Measurements from ENCODE around the gene TJAP1.
"Not testable (repeated sequence)": the region's sequence is repeated elsewhere in the genome, so short reads cannot be mapped to it uniquely, and the experiment has no call there.

Gene TJAP1

DNA sequence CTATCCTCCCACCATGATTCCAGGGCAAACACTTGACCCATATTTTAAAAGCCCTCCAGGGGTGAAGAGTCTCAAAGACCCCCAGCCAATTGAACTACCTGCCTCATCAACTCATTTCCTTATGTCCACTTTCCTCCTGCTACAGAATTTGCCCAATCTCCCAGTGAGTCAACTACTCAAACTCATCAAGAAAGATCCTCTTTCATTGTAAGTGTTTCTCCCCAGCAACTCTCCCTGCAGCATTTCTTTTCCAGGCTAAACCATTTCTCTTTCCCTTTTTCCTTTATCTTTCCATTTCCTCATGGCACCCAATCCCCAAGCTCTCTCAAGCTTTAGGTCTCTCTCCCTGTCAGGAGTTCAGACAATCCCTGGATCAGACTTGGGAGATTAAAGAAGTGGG is 23.5 kb upstream of the TJAP1 start:
- no peak for DNase-seq (ENCODE audit: low read depth in 2 of 2, low spot score in 1 of 2)

DNA sequence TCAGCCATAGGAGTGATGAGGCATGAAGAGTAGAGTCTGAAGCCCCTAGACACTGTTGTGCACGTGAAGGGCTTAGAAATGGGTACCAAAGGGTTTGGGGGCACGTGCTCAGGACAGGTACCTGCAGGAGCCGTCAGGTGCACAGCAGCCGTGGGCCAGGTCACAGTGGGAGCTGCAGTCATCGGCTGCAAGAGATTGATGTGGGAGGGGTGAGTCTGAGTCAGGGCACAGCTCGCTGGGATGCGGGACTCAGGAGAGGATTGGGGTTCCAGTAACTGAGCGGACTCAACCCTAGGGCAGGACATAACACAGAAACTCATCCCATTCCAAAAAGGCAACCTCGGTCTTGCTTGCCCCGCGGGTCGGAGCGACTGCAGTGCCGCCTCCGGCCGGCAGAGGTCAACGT is 23.1 kb upstream of the TJAP1 start:
- peak in 1 of 2 donors; percentile 18 for DNase-seq (ENCODE audit: low read depth in 2 of 2, low spot score in 1 of 2)

DNA sequence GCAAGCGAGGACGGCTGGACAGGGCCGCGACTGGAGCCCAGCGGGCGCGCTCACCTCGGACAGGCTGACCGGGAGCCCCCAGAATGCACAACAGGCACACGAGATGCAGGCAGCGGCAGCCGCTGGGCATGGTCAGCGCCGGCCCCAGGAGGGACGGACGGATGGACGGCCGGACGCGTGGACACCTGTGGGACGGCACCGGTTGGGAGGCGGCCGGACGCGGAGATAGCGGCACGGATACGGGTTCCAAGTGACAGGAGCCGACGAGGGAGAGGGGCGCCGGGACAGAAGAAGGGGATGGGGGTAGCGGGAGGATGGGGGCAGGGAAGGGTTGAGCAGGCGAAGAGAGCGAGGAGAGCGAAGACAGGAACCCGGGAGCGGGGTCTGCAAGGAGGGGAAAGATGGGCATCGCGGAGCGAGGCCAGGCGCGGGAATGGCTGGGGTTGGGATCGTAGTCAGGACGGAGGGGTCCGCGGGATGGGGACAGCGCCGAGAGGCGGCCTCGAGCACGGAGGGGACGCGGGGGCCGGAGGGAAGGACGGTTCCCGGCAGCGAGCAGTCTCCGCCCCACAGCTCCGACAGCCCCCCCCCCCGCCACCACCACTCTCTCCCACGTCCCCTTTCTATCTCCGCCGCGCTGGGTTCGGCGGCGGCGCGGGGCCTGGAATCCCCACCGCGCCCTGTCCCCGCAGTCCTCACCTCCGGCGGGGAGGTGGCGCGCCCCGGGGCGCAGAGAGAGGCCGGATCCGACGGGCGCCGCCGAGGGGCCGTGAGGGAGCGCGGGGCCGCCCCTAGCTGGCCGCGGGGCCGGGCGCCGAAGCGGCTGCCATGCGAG is 22.5 kb upstream of the TJAP1 start:
- peak in 1 of 2 donors; percentile 7 for DNase-seq (ENCODE audit: low read depth in 2 of 2, low spot score in 1 of 2)

DNA sequence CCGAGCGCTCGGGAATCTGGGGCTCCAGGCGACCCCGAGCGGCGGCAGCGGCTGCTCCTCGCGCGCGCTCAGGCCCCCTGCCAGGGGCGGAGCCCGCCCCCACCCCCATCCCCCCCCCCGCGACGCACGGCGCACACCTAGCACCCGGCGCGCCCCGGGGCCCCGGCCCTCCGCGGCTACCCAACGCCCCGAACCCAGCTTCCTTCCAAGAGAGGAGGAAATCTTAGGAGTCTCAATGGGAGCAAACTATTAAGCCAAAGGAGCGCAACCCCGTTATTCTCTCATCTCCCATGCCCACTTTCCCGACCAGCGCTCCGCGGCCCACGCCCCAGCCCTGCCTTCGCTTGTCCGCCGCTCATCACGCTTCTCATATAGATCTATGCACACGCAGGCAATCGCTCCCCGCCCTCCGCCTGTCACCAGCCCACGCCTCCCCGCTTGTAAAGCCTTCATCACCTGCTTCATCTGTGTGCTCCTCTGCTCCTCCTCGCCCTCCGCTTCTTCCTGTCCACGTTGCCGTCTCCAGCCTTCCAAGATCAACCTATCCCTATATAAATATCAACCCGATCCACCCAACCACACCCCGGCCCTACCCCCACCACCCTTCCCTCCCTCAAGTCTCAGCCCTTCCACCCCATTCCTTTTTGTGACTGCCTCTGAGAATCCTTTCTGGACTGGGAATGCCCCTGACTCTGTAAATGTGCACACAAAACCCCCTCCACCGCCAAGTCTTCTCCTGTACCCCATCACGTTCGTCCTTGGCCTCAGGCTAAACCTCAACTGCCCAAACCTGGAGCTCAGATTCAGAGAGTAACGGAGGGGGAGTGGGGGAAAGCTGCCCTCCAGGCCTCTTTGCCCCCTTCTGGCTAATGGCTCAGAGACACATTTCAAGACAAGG is 21.6 kb upstream of the TJAP1 start, which contains the start of gene DLK2:
Gene DLK2, minus strand, starts transcription at position 18 of the 898 bp plus-strand sequence. CDS start 723 bp downstream, outside the sequence.
- DNase-seq (ENCODE audit: low read depth in 2 of 2, low spot score in 1 of 2): peak; percentile 37 to 45

DNA sequence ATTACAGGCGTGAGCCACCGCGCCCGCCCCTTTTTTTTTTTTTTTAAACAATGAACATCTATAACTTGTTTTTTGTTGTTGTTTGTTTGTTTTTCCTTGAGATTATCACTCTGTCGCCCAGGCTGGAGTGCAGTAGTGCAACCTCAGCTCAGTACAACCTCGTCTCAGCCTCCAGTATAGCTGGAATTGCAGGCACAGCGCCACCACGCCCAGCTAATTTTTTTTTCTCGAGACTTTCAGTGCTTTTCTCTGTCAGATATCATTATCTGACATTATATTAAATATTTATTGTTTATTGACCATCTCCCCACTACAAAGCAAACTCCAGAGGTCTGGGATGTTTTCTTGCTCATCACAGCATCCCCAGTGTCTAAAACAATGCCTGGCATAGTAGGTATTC is 19.7 kb upstream of the TJAP1 start:
- no peak for DNase-seq (ENCODE audit: low read depth in 2 of 2, low spot score in 1 of 2)

DNA sequence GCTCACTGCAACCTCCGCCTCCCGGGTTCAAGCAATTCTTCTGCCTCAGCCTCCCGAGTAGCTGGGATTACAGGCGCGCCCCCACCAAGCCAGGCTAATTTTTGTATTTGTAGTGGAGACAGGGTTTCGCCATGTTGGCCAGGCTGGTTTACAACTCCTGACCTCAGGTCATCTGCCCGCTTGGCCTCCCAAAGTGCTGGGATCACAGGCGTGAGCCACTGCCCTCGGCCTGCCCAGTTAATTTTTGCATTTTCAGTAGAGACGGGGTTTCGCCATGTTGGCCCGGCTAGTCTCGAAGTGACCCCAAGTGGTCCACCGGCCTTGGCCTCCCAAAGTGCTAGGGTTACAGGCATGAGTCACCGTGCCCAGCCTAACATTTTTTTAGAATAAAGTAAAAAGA is 19.2 kb upstream of the TJAP1 start:
- not testable (repeated sequence) for DNase-seq (ENCODE audit: low read depth in 2 of 2, low spot score in 1 of 2)

DNA sequence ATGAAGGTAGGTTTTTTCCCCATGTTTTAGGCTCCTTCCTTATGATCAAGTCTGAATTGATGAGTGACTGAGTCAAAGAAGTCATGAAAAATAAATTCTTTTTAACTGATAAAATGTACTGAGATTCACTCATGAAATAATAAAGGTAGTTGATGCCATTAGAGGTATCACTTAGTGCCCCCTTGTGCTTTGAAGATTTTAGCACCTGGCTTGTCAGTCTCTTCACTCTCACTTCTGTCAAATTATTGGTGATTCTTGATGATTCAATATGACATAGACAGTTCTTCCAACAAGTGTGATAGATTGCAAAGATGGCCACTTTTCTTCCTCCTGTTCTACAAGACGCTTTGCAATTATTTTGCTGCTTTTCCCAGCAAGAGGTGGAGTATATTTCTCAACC is 17.8 kb upstream of the TJAP1 start:
- no peak for DNase-seq (ENCODE audit: low read depth in 2 of 2, low spot score in 1 of 2)

DNA sequence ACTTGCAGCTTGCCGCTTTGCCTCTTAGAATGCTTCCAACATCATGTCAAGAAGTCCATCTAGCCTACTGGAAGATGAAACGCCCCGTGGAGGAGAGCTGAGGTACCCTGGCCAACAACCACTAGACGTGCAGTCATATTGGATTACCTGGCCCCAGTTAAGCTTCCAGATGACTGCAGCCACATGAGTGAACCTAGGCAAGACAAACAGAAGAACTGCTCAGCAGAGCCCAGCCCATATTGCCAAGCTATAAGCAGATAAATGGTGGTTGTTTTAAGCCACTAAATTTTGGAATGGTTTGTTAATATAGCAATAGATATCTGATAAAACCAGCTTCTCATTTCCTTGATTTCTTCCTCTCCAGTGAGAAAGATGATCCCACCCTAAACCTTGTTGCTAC is 17.3 kb upstream of the TJAP1 start:
- DNase-seq (ENCODE audit: low read depth in 2 of 2, low spot score in 1 of 2): no peak

DNA sequence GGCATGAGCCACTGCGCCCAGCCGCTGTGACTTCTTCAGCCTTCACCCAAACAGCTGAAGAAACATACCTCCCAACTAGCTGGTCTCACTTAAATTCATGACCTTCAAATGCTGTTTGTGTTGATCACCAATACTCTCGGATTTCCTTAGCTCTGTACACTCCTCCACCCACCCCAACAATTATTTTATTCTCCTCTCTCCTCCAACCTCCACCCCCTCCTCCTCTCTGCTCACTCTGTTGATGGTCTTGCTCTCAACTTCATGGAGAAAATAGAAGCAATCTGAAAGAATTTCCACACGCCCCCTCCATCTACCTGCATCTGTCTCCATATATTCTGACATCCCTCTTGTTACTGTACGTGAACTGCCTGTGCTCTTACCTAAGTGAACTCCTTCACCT is 15.4 kb upstream of the TJAP1 start:
- no peak for DNase-seq (ENCODE audit: low read depth in 2 of 2, low spot score in 1 of 2)

DNA sequence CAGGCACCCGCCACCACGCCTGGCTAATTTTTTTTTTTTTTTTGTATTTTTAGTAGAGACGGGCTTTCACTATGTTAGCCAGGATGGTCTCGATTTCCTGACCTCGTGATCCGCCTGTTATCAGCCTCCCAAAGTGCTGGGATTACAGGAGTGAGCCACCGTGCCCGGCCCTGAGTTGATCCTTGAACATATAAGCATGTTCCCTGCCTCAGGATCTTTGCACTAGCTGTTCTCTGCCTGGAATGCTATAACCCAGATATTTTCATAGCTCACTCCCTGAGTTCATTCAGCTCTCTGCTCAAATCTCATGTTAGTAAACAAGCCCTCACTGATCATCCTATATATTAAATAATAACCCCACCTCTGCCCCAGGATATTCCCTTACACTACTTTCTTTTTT is 13.0 kb upstream of the TJAP1 start:
- no peak for DNase-seq (ENCODE audit: low read depth in 2 of 2, low spot score in 1 of 2)

DNA sequence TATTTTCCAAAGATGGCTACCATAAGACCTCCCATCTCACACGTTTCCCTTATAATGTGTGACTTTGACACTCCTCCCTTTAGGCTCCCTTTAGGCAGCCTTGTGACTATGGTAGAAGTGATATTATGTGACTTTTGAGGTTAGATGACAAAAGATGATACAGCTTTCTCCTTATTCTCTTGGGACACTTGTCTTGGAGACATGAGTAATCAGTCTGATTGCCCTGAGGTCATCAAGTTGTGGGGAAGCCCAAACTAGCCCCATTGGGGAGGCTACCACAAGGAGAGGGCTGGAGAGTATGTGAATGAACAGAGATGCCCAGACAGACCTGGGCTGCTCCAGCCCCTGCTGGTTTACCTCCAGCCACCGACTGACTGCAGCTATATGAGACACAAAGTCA is 11.4 kb upstream of the TJAP1 start:
- no peak for DNase-seq (ENCODE audit: low read depth in 2 of 2, low spot score in 1 of 2)

DNA sequence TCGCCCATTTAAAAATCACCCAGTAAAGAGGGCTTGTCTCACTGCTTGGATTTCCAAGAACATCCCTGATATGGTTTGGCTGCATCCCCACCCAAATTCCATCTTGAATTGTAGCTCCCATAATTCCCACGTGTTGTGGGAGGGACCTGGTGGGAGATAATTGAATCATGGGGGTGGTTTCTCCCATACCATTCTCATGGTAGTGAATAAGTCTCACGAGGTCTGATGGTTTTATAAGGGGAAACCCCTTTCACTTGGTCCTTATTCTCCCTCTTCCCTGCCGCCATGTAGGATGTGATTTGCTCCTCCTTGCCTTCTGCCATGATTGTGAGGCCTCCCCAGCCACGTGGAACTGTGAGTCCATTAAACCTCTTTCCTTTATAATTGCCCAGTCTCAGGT is 10.1 kb upstream of the TJAP1 start:
- DNase-seq (ENCODE audit: low read depth in 2 of 2, low spot score in 1 of 2): not testable (repeated sequence)

DNA sequence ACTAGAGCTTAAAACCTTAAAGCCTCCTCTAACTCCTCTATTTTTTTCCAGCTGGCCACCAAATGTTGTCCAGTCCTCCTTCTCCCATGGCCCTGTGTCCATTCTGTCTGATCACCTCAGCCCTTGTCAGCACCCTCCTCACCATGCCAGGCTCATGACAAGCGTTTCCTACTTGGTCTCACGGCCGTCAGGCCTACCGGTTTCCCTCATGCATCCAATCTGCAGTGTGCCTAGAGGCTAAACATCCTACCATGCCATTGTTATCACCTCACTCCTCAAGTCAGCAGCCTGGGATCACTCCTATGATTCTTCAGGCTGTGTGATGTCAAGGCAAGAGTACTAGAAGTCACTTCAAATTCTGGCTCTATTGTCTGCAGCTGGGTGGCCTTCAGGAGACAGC is 9.6 kb upstream of the TJAP1 start:
- DNase-seq (ENCODE audit: low read depth in 2 of 2, low spot score in 1 of 2): no peak

DNA sequence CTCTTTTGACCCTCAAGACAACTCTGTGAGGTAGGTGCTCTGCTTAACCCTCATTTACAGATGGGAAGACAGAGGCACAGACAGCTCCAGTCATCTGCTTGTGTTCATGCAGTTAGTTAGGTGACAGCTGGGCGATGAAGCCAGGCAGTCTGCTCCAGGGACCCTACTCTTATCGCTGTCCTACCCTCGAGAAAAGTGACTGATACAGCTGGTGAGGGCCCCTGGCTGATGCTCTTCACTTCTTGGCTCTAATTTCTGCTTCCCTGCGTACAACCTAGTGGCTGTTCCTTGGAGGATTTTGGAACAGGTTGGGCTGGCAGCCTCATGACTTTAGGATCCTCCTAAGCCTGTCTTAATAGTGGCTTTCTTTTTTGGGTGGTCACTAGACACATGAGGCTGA is 9.1 kb upstream of the TJAP1 start:
- DNase-seq (ENCODE audit: low read depth in 2 of 2, low spot score in 1 of 2): no peak

DNA sequence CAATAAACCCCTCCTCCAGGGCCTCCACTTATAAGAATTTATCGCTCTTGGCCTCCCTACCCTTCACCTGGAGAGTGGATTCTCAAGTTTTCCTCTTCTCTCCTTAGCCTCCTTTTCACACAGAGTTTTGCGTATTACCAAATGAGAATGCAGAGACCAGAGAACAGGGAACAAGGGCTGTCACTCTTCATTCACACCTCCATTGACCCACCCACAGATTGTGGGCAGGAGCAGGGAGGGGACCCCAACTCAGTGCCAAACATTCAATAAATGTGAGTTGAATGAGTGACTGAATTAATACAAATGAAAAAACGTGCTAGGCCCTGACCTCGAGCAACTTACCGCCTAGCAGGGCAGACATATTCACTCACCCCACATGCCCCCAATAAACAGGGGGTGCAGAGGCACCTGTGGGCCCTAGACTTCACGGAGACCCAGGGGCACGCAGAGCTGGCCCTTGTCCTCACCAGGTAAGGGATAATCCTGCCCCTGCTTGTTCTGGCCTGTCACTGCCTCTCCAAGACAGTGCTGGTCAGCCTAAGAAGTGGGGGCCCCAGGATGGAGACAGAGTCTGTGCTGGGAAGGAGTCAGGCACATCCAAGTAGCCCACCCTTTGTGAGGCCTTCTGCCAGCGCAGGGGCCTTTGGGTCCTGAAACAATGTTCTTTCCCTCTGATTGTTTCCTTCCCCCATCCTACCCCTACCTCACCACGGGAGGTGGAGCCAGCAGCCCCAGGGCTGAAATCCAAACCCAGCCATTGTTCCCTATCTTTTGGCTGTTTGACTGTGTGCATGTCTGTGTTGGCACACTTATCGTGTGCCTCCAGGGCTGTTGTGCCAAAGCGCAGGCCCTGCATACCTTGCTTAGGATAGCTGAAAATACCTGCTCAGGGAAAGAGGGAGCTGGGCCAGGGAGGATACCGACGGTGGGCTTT is 8.4 kb upstream of the TJAP1 start:
- no peak for DNase-seq (ENCODE audit: low read depth in 2 of 2, low spot score in 1 of 2)

DNA sequence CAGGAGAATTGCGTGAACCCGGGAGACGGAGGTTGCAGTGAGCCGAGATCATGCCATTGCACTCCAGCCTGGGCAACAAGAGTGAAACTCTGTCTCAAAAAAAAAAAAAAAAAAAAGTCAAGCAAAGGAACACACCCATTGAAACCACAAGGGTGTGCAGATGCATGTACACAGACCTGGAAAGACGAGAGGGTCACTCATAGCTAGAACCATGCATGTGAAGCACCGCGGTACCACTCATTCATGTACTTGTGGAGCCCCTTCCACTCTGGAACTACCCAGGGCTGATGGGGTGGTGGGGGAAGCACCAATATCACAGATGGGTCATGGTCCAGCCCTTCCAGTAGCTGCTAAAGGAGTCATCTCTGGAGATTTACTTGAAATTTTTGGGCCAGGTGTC is 7.4 kb upstream of the TJAP1 start:
- no peak for DNase-seq (ENCODE audit: low read depth in 2 of 2, low spot score in 1 of 2)

DNA sequence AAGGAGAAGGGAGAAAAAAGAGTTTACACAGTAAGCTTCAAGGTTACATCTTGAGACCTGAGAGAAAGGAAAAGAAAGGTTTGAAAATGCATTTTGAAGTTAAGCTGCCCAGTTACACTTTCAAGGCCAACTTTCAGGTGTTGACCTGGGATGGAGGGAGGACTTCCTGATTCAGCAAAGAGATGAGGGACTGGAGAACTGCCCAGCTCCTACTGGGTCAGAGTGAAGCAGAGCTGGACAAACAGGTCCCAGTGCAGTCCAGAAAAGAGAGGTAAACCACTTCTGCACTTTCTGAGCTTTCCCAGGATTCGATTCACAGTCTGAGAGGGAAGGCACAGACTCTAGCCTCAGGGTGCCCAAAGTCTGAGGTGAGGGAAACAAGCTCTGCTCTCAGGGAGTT is 6.0 kb upstream of the TJAP1 start:
- DNase-seq (ENCODE audit: low read depth in 2 of 2, low spot score in 1 of 2): no peak

DNA sequence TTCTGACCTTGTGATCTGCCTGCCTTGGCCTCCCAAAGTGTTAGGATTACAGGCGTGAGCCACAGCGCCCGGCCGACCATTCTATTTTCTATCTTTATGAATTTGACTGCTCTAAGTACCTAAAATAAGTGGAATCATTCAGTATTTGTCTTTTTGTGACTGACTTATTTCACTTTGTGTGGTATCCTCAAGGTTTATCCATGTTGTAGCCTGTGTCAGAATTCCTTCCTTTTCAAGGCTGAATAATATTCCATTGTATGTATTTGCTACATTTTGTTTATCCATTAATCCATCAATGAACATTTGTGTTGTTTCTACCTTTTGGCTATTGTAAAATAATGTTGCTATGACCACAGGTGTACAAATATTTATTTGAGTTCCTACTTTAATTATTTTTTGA is 4.9 kb upstream of the TJAP1 start:
- no peak for DNase-seq (ENCODE audit: low read depth in 2 of 2, low spot score in 1 of 2)

DNA sequence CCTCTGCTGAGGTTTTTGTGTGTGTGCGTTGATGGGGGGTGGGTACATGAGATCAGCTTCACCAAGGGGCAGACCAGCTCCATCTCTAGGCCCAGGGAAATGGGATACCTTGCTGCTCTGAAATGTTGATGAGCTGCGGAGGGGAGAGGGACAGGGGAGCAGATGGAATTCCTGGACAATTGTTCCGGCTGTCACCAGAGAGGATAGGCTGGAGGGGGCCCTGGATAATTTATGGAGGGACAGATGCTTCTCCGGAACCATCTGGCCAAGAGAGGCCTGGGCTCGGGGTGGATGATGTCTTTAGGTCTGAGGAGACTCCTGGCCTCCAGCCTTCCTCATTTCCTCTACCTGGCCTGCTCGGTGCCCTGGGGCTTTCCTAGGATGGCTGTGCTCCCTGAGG is 1.9 kb upstream of the TJAP1 start:
- DNase-seq (ENCODE audit: low read depth in 2 of 2, low spot score in 1 of 2): no peak

DNA sequence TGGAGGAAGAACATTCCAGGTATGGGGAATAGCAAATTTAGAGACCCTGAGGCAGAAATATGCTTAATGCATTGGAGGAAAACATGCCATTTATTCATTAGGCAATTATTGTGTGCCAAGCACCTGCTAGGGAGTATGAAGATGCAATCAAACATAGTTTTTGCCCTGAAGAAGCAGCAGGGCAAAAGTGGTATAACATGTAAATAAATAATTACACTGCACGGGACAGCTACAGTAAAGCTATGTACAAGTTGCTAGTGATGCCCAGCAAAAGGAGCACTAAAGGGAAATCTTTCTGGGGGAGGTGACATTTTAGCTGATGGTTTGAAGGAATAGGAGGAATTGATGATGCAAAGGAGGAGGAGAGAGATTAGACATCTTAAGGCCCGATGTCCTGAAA is 624 bp upstream of the TJAP1 start:
- DNase-seq (ENCODE audit: low read depth in 2 of 2, low spot score in 1 of 2): no peak

DNA sequence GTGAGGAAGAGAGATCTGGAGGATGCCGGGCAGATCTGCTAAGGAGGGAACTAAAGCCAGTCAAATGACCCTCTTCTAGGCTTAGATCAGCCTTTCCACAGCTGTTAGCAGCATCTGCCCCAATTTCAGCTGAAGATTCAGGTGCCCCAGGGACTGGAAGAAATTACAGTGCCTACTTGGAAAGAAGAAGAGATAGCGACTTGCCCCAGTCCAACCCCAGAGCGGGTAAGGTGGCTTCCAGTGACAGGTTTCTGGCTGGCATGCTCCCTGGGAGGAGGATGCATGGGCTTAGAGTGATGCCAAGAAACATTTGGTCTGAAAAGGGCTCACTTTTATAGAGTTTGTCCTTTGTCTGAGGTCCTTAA is 620 bp downstream of the TJAP1 start:
- DNase-seq (ENCODE audit: low read depth in 2 of 2, low spot score in 1 of 2): no peak
